ENCODE measurements around the gene PPP4R3A. TPM values are rescaled to one million over a fixed set of nuclear protein-coding genes. Genes with fewer than 3 reads are reported as not detected.

Gene PPP4R3A
- total and polyA plus RNA-seq, 12 donors = 28.1 to 69.2 (median 52.6) TPM

DNA sequence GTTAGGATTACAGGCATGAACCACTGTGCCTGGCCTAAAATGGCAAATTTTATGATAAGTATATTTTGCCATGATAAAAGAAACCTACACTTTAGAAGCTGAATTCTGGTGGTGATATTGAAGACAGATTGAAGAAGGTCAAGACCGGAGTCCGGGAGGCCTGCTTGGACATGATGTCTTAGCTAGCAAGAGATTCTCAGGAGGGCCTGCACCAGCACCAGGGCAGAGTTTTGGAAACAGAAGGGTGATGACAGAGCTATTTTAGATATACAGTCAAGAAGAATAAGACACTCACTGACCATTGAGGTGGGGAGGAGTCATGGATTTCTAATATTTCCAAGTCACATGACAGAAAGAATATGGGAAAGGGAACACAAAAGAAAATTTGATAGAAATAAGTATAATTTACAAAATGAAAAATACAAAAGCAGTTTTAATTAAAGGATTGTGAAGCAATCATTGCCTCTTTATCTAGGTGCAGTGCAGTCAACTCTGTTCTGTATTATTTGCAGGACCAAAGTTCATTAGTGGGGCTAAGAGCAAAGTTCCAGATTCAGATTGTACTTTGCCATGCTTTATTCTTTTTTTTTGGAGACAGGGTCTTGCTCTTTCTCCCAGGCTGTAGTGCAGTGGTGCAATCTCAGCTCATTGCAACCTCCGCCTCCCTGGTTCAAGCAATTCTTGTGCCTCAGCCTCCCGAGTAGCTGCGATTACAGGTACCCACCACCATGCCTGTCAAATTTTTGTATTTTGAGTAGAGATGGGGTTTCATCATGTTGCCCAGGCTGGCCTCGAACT lies 9.3 kb upstream of the PPP4R3A start:
- H3K36me3 ChIP-seq (replicated peaks in 1 of 2) = no peaks in the 10 kb centered on the region
- TF ChIP-seq, protein P1, sequence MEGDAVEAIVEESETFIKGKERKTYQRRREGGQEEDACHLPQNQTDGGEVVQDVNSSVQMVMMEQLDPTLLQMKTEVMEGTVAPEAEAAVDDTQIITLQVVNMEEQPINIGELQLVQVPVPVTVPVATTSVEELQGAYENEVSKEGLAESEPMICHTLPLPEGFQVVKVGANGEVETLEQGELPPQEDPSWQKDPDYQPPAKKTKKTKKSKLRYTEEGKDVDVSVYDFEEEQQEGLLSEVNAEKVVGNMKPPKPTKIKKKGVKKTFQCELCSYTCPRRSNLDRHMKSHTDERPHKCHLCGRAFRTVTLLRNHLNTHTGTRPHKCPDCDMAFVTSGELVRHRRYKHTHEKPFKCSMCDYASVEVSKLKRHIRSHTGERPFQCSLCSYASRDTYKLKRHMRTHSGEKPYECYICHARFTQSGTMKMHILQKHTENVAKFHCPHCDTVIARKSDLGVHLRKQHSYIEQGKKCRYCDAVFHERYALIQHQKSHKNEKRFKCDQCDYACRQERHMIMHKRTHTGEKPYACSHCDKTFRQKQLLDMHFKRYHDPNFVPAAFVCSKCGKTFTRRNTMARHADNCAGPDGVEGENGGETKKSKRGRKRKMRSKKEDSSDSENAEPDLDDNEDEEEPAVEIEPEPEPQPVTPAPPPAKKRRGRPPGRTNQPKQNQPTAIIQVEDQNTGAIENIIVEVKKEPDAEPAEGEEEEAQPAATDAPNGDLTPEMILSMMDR (IDR thresholded peaks at IDR 0.05) = no peak
- TF ChIP-seq POLR2A (IDR thresholded peaks at IDR 0.05) = no peak
- no peaks in the 10 kb centered on the region for H3K4me1 ChIP-seq (replicated peaks in 1 of 2)
- no peaks in the 10 kb centered on the region for H3K9me3 ChIP-seq (replicated peaks in 1 of 3)
- H3K4me3 ChIP-seq = no peak overlapping the region
- DNase-seq = no peak
- intact Hi-C loops (cut with DNase I) = no loop called here
- no peak overlapping the region for H3K27ac ChIP-seq
- H3K27me3 ChIP-seq = no peaks in the 10 kb centered on the region
- 87 to 93% (median 90%) methylated on average over 6 of the region's 6 CpGs for WGBS, 4 donors

DNA sequence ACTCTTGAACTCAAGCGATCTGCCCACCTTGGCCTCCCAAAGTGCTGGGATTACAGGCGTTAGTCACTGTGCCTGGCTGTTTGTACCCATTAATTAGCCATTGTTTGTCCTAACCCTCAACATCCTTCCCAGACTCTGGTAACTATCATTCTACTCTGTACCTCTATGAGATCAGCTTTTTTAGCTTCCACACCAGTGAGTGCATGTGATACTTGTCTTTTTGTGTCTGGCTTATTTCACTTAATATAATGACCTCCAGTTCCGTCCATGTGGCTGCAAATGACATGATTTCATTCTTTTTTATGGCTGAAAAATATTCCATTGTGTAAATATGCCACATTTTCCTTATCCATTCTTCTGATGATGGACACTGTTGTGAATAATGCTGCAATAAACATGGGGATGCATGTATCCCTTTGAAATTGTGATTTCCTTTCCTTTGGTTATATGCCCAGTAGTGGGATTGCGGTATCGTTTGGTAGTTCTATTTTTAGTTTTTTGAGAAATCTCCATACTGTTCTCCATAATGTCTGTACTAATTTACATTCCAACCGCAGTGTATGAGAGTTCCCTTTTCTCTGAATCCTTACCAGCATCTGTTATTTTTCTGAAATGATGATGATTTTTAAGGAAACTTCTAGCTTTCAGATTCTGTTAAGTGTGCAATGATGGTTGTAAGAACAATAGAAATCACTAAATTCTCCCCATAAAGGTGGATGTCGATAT lies 6.7 kb upstream of the PPP4R3A start:
- 43 to 74% (median 64%) methylated on average over 6 to 7 of the region's 7 CpGs for WGBS, 4 donors
- TF ChIP-seq, protein P1 (IDR thresholded peaks at IDR 0.05) = no peak
- no peak for TF ChIP-seq POLR2A (IDR thresholded peaks at IDR 0.05)
- Histone ChIP-seq H3K27ac (no peak overlapping the region), H3K9me3 (replicated peaks in 1 of 3) (no peaks in the 10 kb centered on the region), H3K4me1 (replicated peaks in 1 of 2) (no peaks in the 10 kb centered on the region), H3K27me3 (no peaks in the 10 kb centered on the region), H3K36me3 (replicated peaks in 1 of 2) (no peaks in the 10 kb centered on the region), H3K4me3 (no peak overlapping the region)
- DNase-seq = no peak
- intact Hi-C loops (cut with DNase I) = no loop called here

DNA sequence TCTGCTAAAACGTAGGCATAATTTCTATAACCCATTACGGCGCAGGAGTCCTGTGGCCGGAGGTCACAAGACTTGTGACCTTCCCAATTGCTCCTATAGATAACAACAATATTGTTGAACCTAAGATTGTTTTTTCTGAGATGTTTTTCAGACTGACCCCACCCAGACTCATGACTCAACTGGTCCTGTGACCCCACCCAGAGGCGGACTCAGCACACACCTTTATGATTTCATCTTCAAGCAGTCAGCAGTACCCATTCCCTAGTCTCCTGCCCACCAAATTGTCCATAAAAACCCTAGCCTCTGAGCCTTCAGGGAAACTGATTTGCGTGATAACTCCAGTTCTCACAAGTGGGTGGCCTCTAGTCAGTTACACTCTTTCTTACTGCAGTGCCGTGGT lies 5.9 kb upstream of the PPP4R3A start:
- Histone ChIP-seq H3K9me3 (replicated peaks in 1 of 3) (no peaks in the 10 kb centered on the region), H3K4me3 (no peak overlapping the region), H3K27ac (no peak overlapping the region), H3K36me3 (replicated peaks in 1 of 2) (no peaks in the 10 kb centered on the region), H3K27me3 (no peaks in the 10 kb centered on the region), H3K4me1 (replicated peaks in 1 of 2) (no peaks in the 10 kb centered on the region)
- 64 to 80% (median 74%) methylated on average over 7 of the region's 7 CpGs for WGBS, 4 donors
- no peak for DNase-seq
- TF ChIP-seq, protein P1 (IDR thresholded peaks at IDR 0.05) = no peak
- no peak for TF ChIP-seq POLR2A (IDR thresholded peaks at IDR 0.05)
- intact Hi-C loops (cut with DNase I) = no loop called here

DNA sequence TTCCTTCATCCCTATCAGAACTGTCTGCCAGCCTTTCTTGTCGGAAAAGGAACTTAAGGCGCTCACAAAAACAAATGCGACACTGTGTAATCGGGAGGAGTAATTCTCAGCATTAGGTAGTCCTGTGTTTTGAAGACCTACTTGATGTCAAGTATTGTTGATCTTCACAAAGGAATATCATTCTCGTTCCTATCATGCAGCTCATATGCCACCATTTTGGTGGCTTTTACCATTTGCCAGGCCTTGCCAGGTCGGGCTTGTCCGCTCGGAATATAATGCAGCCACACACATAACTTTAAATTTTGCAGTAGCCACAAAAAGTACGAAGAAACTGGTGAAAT lies 903 bp upstream of the PPP4R3A start:
- no peaks in the 10 kb centered on the region for H3K27me3 ChIP-seq
- H3K4me1 ChIP-seq (replicated peaks in 1 of 2) = peaks cover 7 to 22% of the 10 kb centered on the region in 2 donors
- peak overlapping the region; percentile 94 to 100 (median 98) for H3K27ac ChIP-seq
- no peaks in the 10 kb centered on the region for H3K36me3 ChIP-seq (replicated peaks in 1 of 2)
- intact Hi-C loops (cut with DNase I) = no loop called here
- TF ChIP-seq, protein P1 (IDR thresholded peaks at IDR 0.05) = no peak
- TF ChIP-seq POLR2A (IDR thresholded peaks at IDR 0.05) = no peak
- 30 to 33% (median 31%) methylated on average over 9 of the region's 9 CpGs for WGBS, 4 donors
- DNase-seq = no peak
- peak overlapping the region in 3 of 4 donors; percentile 66 to 85 (median 83) for H3K4me3 ChIP-seq
- H3K9me3 ChIP-seq (replicated peaks in 1 of 3) = no peaks in the 10 kb centered on the region

Data from adrenal gland (tissue), 12 donors.